Thyroid gland (tissue), 4 donors: ENCODE data around the gene PAM.

ENCODE experiments used
- POLR2A ChIP-seq, 2 donors: fragments of 450-650 bp; IDR thresholded peaks; one replicate each; pipeline ENCODE4 v1.6.1; 2017; ENCODE audit warnings: antibody characterized with exemption in 2 of 2, mild to moderate bottlenecking in 2 of 2, moderate library complexity in 1 of 2
- TF ChIP-seq, protein P1 (sequence below), 6 experiments: fragments of 200-600 bp in 3 of 6; fragments of 450-650 bp in 3 of 6; sonication (generic) in 3 of 6; IDR thresholded peaks; one replicate each; pipeline ENCODE4 v1.5.1; 2016 to 2019; ENCODE audit warnings: antibody characterized with exemption in 6 of 6, mild to moderate bottlenecking in 2 of 6, inconsistent platforms in 1 of 6, moderate library complexity in 1 of 6

DNA sequence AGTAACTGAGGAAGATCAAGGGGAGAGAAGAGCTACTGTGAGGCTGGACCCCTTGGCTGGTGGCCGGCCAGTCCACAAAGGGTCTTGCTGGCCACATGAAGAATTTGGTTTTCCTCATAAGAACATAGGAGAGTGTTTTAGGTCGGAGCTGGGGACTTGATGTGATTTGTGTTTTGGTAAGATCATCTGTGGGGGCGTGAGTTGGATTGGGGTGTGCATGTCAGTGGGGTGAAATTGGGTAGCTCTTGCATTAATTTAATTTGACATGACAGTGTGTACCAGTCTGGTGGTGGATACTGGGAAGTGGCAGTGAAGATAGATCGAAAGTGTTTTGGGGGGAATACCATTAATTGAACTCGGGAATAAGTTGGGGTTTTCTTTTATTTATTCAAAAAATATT, 8.6 kb downstream of the PAM start:
- TF ChIP-seq, protein P1, sequence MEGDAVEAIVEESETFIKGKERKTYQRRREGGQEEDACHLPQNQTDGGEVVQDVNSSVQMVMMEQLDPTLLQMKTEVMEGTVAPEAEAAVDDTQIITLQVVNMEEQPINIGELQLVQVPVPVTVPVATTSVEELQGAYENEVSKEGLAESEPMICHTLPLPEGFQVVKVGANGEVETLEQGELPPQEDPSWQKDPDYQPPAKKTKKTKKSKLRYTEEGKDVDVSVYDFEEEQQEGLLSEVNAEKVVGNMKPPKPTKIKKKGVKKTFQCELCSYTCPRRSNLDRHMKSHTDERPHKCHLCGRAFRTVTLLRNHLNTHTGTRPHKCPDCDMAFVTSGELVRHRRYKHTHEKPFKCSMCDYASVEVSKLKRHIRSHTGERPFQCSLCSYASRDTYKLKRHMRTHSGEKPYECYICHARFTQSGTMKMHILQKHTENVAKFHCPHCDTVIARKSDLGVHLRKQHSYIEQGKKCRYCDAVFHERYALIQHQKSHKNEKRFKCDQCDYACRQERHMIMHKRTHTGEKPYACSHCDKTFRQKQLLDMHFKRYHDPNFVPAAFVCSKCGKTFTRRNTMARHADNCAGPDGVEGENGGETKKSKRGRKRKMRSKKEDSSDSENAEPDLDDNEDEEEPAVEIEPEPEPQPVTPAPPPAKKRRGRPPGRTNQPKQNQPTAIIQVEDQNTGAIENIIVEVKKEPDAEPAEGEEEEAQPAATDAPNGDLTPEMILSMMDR (IDR thresholded peaks at IDR 0.05) = no peak
- no peak for TF ChIP-seq POLR2A (IDR thresholded peaks at IDR 0.05)
